Renal cortical epithelial cell (primary cell): ENCODE results near the gene KLHL34. TPM values are rescaled to one million over a fixed set of nuclear protein-coding genes. Genes with fewer than 3 reads are reported as not detected.

Source experiments
- DNase-seq: peaks from one replicate; pipeline ENCODE4 v3.0.0-alpha.2; 2011; ENCODE audit warnings: low read depth
- total RNA-seq: library from RNA; depleted of rRNA; stranded (reverse); fragments of >200 nt; gene quantifications from 2 replicates; pipeline ENCODE4 v1.2.3, GENCODE V29; 2014

KLHL34 gene, protein sequence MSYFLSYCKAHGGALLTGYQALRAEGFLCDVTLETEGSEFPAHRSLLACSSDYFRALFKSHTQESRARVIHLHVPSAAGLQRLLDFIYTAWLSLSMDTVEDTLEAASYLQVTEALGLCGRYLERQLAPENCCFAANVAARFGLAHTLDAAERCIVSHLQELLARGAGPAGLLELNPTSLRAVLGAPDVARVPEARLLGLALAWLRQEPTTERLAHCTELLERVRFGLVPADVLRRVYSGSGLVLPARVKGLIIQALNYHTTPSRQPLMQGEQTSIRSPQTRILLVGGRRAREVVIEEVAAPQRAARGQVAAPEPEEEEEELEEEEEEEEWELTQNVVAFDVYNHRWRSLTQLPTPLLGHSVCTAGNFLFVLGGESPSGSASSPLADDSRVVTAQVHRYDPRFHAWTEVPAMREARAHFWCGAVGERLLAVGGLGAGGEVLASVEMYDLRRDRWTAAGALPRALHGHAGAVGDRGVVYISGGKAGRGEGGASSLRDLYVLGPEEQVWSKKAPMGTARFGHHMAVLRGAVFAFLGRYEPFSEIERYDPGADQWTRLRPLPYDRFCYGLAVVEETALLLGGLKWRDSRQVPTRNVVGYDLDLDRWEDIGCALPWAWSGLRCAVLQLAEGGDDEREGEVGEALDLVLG
- total RNA-seq = not detected in 2 replicates

DNA sequence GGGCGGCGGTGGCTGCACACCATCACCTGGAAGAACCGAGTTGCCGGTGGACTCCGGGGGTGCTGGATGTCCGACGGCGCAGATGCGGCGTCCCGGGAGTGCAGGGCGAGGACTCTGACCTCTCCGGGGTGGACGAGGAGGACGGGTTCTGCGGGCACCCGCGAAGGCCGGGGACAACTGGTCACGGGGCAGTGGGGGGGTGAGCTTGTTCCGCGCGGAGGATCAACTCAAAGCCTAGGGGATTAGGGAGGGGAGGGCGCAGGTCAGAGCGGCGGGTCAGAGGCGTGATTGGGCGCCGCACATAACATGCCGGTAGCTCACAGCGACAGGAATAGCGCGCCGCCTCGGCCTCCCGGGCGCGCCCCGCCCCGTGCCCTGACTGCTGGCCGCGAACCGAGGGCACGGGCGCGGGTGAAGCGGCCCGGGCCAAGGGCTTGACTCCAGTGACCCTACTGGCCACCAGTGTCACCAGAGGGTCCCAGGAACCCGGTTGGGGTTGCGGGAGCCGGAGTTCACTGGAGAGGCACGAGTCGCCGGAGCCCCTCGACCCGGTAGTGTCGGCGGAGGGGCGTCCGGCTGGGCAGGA lies at the start of gene KLHL34:
Gene KLHL34 (minus strand): TSS at position 179 of the 586 bp plus-strand sequence. CDS start 542 bp downstream, outside the sequence.
- no peak for DNase-seq

DNA sequence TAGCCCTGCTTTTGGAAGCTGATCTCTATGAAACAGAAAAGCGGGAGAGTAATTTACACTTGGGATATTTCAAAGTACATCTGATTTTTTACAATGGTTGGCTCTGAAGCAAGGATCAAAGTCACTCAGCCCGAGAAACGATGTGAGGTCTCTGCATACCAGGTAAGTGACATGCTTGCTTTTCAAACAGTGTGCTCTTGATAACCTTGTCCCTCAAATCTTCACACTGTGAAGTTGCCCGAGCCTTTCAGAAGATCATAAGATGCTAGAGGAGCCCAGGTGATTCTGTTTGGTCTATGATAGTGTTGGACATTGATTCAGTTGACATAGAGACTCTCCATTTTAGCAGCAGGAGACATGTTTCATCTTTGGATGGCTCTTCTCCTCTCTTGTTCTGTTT lies 47.1 kb upstream of the KLHL34 start:
- no peak for DNase-seq

- DNase-seq = no peak
These were observed 44.6 kb upstream of the KLHL34 start for GRCh38 chrX:21702725-21703124.

GRCh38 chrX:21700967-21701366 lies 42.8 kb upstream of the KLHL34 start:
- DNase-seq = no peak

GRCh38 chrX:21700275-21700674 lies 42.1 kb upstream of the KLHL34 start:
- no peak for DNase-seq

- DNase-seq = no peak
These were observed 41.0 kb upstream of the KLHL34 start for GRCh38 chrX:21699136-21699535.

DNA sequence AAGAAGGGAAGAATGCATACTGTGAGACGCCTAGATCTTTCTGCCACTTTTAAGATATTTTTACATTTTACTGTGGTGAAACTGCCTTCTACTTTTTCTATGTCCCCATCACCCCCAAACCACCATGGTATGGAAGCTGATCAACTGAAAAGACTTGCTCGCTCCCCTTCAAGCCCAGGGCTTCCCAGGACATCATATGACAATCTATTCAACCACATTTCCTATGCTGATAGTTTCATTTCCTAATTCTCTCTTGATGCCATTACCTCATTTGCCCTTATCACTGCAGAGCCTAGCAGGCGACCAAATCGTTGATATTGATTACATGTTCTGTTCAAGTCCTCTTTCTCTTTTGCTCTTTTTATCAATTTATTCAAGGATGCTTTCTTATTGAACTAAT lies 40.1 kb upstream of the KLHL34 start:
- no peak for DNase-seq

GRCh38 chrX:21691512-21692018 lies 33.4 kb upstream of the KLHL34 start:
- DNase-seq = no peak

- DNase-seq = peak; percentile 7
These were observed 25.8 kb upstream of the KLHL34 start for GRCh38 chrX:21683941-21684340.

DNA sequence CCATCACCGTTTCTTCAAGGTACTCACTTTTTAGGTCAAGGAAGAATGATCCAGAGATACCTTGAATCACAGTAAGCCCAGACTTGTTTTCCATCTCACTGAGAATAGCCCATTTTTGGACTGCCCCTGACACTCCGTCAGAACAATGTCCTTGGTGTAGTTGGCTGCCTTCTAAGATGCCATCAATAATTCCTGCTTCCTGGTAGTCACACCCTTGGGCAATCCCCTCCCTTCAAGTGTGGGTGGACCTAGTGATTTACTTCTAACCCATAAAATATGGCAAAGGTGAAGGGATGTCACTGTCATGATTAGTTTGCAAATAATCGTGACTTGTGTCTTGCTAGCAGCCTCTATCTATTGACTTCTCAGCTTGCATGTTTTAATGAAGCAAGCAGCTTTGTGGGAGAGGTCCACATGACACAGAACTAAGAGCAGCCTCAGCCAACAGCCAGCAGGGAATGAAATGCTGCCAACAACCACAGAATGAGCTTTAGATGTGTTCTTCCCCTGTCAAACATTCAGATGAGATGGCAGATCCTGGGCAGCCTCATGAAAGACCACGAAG lies 20.0 kb upstream of the KLHL34 start:
- DNase-seq = no peak

GRCh38 chrX:21675931-21676330 lies 17.8 kb upstream of the KLHL34 start:
- no peak for DNase-seq

GRCh38 chrX:21674430-21675186 lies 16.5 kb upstream of the KLHL34 start:
- peak; percentile 27 for DNase-seq

DNA sequence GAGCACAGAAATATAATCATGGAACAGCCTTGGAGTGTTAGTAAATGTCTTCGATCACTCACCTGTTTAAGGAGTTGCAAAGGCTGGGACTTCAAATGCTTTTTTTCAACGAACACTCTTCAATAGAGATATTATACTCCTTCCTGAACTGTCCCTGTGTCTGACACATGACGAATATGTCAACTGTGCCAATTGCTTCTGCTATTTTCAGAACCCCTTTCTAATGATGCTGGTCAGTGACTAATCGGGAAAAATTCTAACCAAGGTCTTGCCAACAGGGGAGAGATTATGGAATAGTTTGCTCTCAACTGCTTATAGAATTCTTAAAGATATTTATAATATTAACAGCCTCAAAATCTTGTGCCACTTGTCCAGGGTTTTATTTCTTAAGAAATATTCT lies 8.5 kb upstream of the KLHL34 start:
- no peak for DNase-seq

DNA sequence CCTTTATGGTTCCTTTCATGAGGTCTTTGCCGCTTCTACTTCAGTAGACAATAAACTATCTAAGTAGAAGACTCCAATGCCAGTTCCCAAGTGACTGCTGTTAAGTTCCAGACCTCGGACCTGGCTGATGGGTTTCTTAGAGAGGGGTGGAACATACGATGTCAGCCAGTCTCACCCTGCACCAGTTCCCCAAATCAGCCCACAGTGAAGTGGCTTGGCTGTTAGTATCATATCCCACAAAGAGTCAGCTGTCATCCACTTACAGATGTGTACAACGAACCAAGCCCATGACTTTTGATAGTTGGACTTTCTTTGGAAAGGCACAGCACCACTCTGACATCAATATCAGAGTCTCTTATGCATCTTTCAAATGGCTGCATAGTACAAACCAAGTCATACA lies 8.1 kb upstream of the KLHL34 start:
- DNase-seq = no peak

GRCh38 chrX:21662761-21663160 lies 4.6 kb upstream of the KLHL34 start:
- DNase-seq = no peak

GRCh38 chrX:21661316-21661715 lies 3.2 kb upstream of the KLHL34 start:
- DNase-seq = no peak

DNA sequence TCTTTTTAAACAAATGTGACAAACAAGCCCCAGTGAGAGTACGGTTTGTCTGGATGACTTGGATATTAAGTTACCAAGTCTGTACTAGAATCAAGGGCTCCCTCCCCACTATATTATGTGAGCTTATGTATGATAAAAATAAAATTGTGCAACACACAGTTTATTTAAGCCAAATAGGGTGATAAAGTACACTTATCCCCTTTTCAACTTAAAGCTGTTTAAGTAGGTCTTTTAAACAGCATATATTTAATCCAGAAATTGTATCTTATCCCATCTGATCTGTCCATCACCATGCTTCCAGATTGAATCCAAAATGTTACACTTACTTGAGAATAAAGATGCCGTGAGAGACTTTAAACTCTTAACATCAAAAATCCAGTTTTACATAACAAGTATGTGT lies 2.0 kb upstream of the KLHL34 start:
- DNase-seq = no peak

DNA sequence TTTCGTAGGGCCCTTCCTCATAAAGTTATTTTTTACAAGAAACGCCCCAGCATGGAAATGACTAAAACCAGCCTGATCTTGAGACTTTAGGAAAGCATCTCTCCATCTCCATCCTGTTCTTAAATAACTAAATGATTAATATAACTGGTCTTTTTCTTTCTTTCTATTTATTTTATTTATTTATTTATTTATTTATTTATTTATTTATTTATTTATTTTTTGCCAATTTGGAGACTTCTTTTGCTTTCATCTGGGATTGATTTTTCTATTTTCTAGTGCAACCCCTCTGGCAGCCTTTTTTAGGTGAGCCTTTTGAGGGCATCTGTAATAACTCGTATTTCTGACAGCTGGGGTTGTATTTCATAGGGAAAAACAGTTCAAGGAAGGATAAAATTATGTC lies 1.2 kb upstream of the KLHL34 start:
- DNase-seq = no peak

GRCh38 chrX:21658746-21659145 lies 616 bp upstream of the KLHL34 start:
- DNase-seq = no peak

- DNase-seq = no peak
These were observed 595 bp downstream of the KLHL34 start for GRCh38 chrX:21657318-21658151.
